Kidney (tissue), 14 donors: ENCODE measurements around the gene HOXB1. TPM values are rescaled to one million over a fixed set of nuclear protein-coding genes. Genes with fewer than 3 reads are reported as not detected.

Experiments
- DNase-seq, 5 donors: peaks; one replicate each; pipeline ENCODE4 v3.0.0-alpha.2; 2013 to 2020
- FAIRE-seq: peaks from 2 replicates; lab custom pipeline; 2012; peaks lifted over from hg19 to GRCh38; lab: Jason Lieb, UNC
- H3K27ac ChIP-seq, 2 donors: one replicate each; pipeline ENCODE4 v1.7.0; 2013; ENCODE audit warnings: low read depth in 2 of 2, low read length in 2 of 2, inconsistent platforms in 1 of 2
- H3K27me3 ChIP-seq: one replicate; pipeline ENCODE4 v1.7.1; 2013; ENCODE audit warnings: low read length, inconsistent platforms; ENCODE audit not compliant: control insufficient read depth, insufficient read depth
- H3K36me3 ChIP-seq, 3 donors: one replicate each; pipeline versions ENCODE4 v1.7.0 to v1.7.1; 2013; ENCODE audit warnings: low read length in 3 of 3, control low read depth in 1 of 3, inconsistent platforms in 1 of 3; ENCODE audit not compliant: insufficient read depth in 3 of 3, control insufficient read depth in 2 of 3
- H3K4me1 ChIP-seq, 3 donors: one replicate each; pipeline versions ENCODE4 v1.7.0 to v1.7.1; 2013; ENCODE audit warnings: low read length in 3 of 3, inconsistent platforms in 1 of 3, low read depth in 1 of 3; ENCODE audit not compliant: control insufficient read depth in 2 of 3, insufficient read depth in 2 of 3
- H3K4me3 ChIP-seq, 3 donors: one replicate each; pipeline versions ENCODE4 v1.7.0 to v1.8.1; 2013; ENCODE audit warnings: low read length in 3 of 3, control low read depth in 1 of 3, inconsistent platforms in 1 of 3
- H3K9ac ChIP-seq, 3 donors: one replicate each; pipeline versions ENCODE4 v1.7.0 to v1.7.1; 2013; ENCODE audit warnings: low read length in 3 of 3, control low read depth in 1 of 3, inconsistent platforms in 1 of 3
- H3K9me3 ChIP-seq, 3 donors: one replicate each; pipeline versions ENCODE4 v1.7.0 to v1.7.1; 2013; ENCODE audit warnings: low read length in 3 of 3, control low read depth in 1 of 3, inconsistent platforms in 1 of 3; ENCODE audit not compliant: control insufficient read depth in 2 of 3, insufficient read depth in 1 of 3
- intact Hi-C: fragments of 100-400 bp; cut with DNase I; formaldehyde crosslinking; loops from one replicate; pipeline ENCODE4 v1.11.1; 2022
- polyA plus RNA-seq: library from polyadenylated mRNA; stranded (reverse); fragments of 350-450 nt; fragmentation: Illumina TruSeq; extraction: RNeasy Lipid Tissue Mini Kit (QIAGEN cat#74804); gene quantifications from one replicate; pipeline ENCODE4 v1.2.3, GENCODE V29; 2014; ENCODE audit warnings: low read depth, low replicate concordance; ENCODE audit not compliant: insufficient read depth
- total RNA-seq: library from RNA; stranded (reverse); fragmentation: NEBNext Ultra II Directional; extraction: Animal tissue kit (Norgen Biotek cat#: 25700); gene quantifications from one replicate; pipeline ENCODE4 v1.2.1, GENCODE V29; 2021
- TF ChIP-seq, protein P1 (sequence below): IDR thresholded peaks from 3 replicates; pipeline ENCODE4 v1.5.1; 2012; ENCODE audit warnings: mild to moderate bottlenecking, moderate library complexity, borderline replicate concordance; ENCODE audit not compliant: insufficient read depth; ENCODE audit errors: extremely low read depth
- donor health status: control.
- donor health status: control.
- donor health status: control.
- donor health status: control.
- donor health status: control.
- donor health status: DM: yes; HTN: yes; CAD: no.
- donor health status: Normal renal cell carcinoma (clear cell type).

HOXB1 gene
- total and polyA plus RNA-seq, 2 donors from 2014 or later: not detected

- no peak overlapping the region for H3K4me3 ChIP-seq
- DNase-seq (peak in 1 of 5 donors; percentile 54), FAIRE-seq (no peak)
- H3K27me3 ChIP-seq: no peaks in the 10 kb centered on the region
- H3K9ac ChIP-seq: no peak overlapping the region
- H3K36me3 ChIP-seq: no peaks in the 10 kb centered on the region
- peaks cover 0 to 11% (median 0%) of the 10 kb centered on the region in 3 donors for H3K4me1 ChIP-seq
- TF ChIP-seq, protein P1, sequence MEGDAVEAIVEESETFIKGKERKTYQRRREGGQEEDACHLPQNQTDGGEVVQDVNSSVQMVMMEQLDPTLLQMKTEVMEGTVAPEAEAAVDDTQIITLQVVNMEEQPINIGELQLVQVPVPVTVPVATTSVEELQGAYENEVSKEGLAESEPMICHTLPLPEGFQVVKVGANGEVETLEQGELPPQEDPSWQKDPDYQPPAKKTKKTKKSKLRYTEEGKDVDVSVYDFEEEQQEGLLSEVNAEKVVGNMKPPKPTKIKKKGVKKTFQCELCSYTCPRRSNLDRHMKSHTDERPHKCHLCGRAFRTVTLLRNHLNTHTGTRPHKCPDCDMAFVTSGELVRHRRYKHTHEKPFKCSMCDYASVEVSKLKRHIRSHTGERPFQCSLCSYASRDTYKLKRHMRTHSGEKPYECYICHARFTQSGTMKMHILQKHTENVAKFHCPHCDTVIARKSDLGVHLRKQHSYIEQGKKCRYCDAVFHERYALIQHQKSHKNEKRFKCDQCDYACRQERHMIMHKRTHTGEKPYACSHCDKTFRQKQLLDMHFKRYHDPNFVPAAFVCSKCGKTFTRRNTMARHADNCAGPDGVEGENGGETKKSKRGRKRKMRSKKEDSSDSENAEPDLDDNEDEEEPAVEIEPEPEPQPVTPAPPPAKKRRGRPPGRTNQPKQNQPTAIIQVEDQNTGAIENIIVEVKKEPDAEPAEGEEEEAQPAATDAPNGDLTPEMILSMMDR: no peak
- H3K27ac ChIP-seq: no peak overlapping the region
- H3K9me3 ChIP-seq: no peaks in the 10 kb centered on the region
- intact Hi-C loops: no loop called here
Observed at GRCh38 chr17:48520631-48521079, 10.2 kb downstream of the HOXB1 start.

DNA sequence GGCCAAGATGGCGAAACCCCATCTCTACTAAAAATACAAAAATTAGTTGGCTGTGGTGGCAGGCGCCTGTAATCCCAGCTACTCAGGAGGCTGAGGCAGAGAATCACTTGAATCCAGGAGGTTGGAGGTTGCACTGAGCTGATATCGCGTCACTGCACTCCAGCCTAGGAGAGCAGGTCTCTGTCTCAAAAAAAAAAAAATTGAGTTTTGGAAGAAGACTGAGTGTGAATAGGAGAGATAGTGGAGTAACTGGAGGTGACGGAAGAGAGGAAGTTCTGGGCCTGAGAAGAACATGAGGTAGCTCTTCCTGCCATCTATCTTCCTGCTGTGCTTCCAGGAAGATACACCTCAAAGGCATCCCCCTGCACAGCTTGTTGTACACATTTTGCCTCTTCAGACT, 11.4 kb downstream of the HOXB1 start:
- Histone ChIP-seq H3K4me1 (peaks cover 0 to 11% (median 0%) of the 10 kb centered on the region in 3 donors), H3K9me3 (no peaks in the 10 kb centered on the region), H3K9ac (no peak overlapping the region), H3K4me3 (no peak overlapping the region), H3K36me3 (no peaks in the 10 kb centered on the region), H3K27ac (no peak overlapping the region), H3K27me3 (no peaks in the 10 kb centered on the region)
- no peak for DNase-seq
- TF ChIP-seq, protein P1: no peak
- FAIRE-seq: no peak
- intact Hi-C loops: no loop called here

DNA sequence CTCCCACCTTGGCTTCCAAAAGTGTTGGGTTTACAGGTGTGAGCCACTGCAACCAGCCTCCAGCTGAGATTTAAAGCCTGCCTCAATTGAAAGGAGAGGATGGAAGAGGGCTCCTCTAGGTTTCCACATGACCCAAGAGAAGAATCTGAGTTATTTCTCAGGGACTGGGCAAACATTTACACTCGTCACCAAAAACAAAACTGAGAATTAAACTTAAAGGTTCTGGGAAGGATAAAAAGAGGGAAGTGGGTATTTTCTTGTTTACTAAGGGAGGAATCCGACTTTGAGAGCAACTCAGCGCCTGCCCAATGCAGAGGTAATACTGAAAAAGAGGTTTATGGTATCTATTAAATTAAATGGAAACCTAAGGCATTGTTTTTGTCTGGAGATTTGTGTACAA, 13.3 kb downstream of the HOXB1 start:
- no peak overlapping the region for H3K4me3 ChIP-seq
- H3K27ac ChIP-seq: no peak overlapping the region
- H3K27me3 ChIP-seq: no peaks in the 10 kb centered on the region
- H3K4me1 ChIP-seq: peaks cover 0 to 4% (median 3%) of the 10 kb centered on the region in 3 donors
- FAIRE-seq (no peak), DNase-seq (no peak)
- no peaks in the 10 kb centered on the region for H3K9me3 ChIP-seq
- intact Hi-C loops: no loop called here
- no peaks in the 10 kb centered on the region for H3K36me3 ChIP-seq
- TF ChIP-seq, protein P1: no peak
- H3K9ac ChIP-seq: no peak overlapping the region
